ENCODE results near the gene RPTN. TPM values are rescaled to one million over a fixed set of nuclear protein-coding genes. Genes with fewer than 3 reads are reported as not detected.
"Not testable (repeated sequence)": the region's sequence is repeated elsewhere in the genome, so short reads cannot be mapped to it uniquely, and the experiment has no call there.

Gene RPTN
- total RNA-seq, 1 experiment from 2014 or later = not detected

DNA sequence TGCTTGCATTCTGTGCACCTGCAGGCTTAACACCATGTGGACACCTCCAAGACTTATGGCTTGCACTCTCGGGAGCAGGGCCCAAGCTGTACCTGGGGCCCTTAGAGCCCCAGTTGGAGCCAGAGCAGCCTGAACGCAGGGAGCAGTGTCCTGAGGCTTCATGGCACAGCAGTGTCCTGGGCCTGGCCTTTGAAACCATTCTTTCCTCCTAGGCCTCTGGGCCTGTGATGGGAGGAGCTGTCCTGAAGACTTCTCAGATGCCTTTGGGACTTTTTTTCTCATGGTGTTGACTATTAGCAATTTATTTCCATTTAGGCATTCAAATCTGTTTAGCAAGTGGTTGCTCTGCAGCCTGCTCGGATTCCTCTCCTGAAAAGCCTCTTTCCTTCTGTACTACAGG lies 11.0 kb downstream of the RPTN start:
- Histone ChIP-seq H3K27ac (ENCODE audit: low read length) (no peak overlapping the region), H3K4me3 (ENCODE audit: low read depth in 2 of 2, low read length in 2 of 2) (no peak overlapping the region), H3K27me3 (ENCODE audit: control insufficient read depth, insufficient read depth, low read length) (no peaks in the 10 kb centered on the region), H3K9me3 (ENCODE audit: control insufficient read depth, insufficient read depth, low read depth, low read length) (0 out of 2 replicates have a peak, but pooled peaks cover 3% of the 10 kb centered on the region), H3K4me1 (ENCODE audit: control insufficient read depth, insufficient read depth, low read length) (no peaks in the 10 kb centered on the region), H3K36me3 (ENCODE audit: control insufficient read depth, insufficient read depth, low read length) (no peaks in the 10 kb centered on the region)
- in situ Hi-C loops (cut with HindIII; ENCODE audit: low pct_unique_long_range_greater_than_20kb, low sequenced_read_pairs) (no loop called here), intact Hi-C loops (cut with micrococcal nuclease; ENCODE audit: unreplicated experiment) (no loop called here)
- POLR2A ChIA-PET = interaction anchor here (0.7 kb wide), 1 partner anchor 640 kb away, joined by 5 read pairs; no protein-coding TSS in a partner anchor
- TF ChIP-seq, protein P1, sequence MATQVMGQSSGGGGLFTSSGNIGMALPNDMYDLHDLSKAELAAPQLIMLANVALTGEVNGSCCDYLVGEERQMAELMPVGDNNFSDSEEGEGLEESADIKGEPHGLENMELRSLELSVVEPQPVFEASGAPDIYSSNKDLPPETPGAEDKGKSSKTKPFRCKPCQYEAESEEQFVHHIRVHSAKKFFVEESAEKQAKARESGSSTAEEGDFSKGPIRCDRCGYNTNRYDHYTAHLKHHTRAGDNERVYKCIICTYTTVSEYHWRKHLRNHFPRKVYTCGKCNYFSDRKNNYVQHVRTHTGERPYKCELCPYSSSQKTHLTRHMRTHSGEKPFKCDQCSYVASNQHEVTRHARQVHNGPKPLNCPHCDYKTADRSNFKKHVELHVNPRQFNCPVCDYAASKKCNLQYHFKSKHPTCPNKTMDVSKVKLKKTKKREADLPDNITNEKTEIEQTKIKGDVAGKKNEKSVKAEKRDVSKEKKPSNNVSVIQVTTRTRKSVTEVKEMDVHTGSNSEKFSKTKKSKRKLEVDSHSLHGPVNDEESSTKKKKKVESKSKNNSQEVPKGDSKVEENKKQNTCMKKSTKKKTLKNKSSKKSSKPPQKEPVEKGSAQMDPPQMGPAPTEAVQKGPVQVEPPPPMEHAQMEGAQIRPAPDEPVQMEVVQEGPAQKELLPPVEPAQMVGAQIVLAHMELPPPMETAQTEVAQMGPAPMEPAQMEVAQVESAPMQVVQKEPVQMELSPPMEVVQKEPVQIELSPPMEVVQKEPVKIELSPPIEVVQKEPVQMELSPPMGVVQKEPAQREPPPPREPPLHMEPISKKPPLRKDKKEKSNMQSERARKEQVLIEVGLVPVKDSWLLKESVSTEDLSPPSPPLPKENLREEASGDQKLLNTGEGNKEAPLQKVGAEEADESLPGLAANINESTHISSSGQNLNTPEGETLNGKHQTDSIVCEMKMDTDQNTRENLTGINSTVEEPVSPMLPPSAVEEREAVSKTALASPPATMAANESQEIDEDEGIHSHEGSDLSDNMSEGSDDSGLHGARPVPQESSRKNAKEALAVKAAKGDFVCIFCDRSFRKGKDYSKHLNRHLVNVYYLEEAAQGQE (IDR thresholded peaks at IDR 0.05; ENCODE audit: insufficient read depth in 1 of 2, low read depth in 2 of 2, low read length in 1 of 2) = no peak
- TF ChIP-seq TCF7L2 (IDR thresholded peaks at IDR 0.05; ENCODE audit: low read depth, low read length) (no peak), POLR2AphosphoS5 (IDR thresholded peaks at IDR 0.05; ENCODE audit: low read depth, low read length) (no peak), SIN3A (IDR thresholded peaks at IDR 0.05; ENCODE audit: borderline replicate concordance, insufficient read depth, low read depth, low read length) (no peak)
- TF ChIP-seq, protein P2, sequence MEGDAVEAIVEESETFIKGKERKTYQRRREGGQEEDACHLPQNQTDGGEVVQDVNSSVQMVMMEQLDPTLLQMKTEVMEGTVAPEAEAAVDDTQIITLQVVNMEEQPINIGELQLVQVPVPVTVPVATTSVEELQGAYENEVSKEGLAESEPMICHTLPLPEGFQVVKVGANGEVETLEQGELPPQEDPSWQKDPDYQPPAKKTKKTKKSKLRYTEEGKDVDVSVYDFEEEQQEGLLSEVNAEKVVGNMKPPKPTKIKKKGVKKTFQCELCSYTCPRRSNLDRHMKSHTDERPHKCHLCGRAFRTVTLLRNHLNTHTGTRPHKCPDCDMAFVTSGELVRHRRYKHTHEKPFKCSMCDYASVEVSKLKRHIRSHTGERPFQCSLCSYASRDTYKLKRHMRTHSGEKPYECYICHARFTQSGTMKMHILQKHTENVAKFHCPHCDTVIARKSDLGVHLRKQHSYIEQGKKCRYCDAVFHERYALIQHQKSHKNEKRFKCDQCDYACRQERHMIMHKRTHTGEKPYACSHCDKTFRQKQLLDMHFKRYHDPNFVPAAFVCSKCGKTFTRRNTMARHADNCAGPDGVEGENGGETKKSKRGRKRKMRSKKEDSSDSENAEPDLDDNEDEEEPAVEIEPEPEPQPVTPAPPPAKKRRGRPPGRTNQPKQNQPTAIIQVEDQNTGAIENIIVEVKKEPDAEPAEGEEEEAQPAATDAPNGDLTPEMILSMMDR (IDR thresholded peaks at IDR 0.05) = no peak
- no TSS peak for BruUV-seq (replicated peaks)
- DNase-seq (ENCODE audit: low read depth, low spot score) (no peak), ATAC-seq (no peak)
- CTCF ChIA-PET = interaction anchor here (1.2 kb wide), 1 partner anchor 310 kb away, joined by 4 read pairs; no protein-coding TSS in a partner anchor

DNA sequence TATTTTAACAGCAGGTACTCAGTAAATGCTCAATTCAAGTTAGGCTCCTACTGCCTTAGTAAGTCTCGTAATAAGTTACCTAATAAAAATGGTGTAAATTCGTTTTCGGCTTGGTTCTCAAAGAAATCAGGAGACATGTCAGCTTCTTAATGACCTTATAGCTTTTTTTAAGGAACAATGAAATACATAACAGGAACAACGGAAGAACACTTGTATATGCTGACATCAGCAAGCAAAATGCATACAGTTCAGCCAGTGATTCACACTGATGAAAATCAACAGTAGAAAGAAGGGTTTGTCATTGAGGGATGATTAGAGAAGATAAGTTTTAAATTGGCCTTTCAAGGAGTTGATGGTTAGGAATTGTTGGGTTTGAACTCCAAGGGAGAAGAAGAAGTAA lies 13.3 kb downstream of the RPTN start:
- TF ChIP-seq SIN3A (IDR thresholded peaks at IDR 0.05; ENCODE audit: borderline replicate concordance, insufficient read depth, low read depth, low read length) (no peak), TCF7L2 (IDR thresholded peaks at IDR 0.05; ENCODE audit: low read depth, low read length) (no peak), POLR2AphosphoS5 (IDR thresholded peaks at IDR 0.05; ENCODE audit: low read depth, low read length) (no peak)
- TF ChIP-seq, protein P2 (IDR thresholded peaks at IDR 0.05) = no peak
- TF ChIP-seq, protein P1 (IDR thresholded peaks at IDR 0.05; ENCODE audit: insufficient read depth in 1 of 2, low read depth in 2 of 2, low read length in 1 of 2) = no peak
- H3K4me1 ChIP-seq (ENCODE audit: control insufficient read depth, insufficient read depth, low read length) = no peaks in the 10 kb centered on the region
- no peak overlapping the region for H3K4me3 ChIP-seq (ENCODE audit: low read depth in 2 of 2, low read length in 2 of 2)
- no TSS peak for BruUV-seq (replicated peaks)
- peaks cover under 1% of the 10 kb centered on the region; the same call in 1 of the 2 replicates for H3K27me3 ChIP-seq (ENCODE audit: control insufficient read depth, insufficient read depth, low read length)
- in situ Hi-C loops (cut with HindIII; ENCODE audit: low pct_unique_long_range_greater_than_20kb, low sequenced_read_pairs) = no loop called here
- DNase-seq (ENCODE audit: low read depth, low spot score) (no peak), ATAC-seq (no peak)
- intact Hi-C loops (cut with micrococcal nuclease; ENCODE audit: unreplicated experiment) = no loop called here
- CTCF ChIA-PET = no interaction called here
- POLR2A ChIA-PET = no interaction called here
- H3K9me3 ChIP-seq (ENCODE audit: control insufficient read depth, insufficient read depth, low read depth, low read length) = 0 out of 2 replicates have a peak, but pooled peaks cover 3% of the 10 kb centered on the region
- H3K27ac ChIP-seq (ENCODE audit: low read length) = no peak overlapping the region
- no peaks in the 10 kb centered on the region for H3K36me3 ChIP-seq (ENCODE audit: control insufficient read depth, insufficient read depth, low read length)

DNA sequence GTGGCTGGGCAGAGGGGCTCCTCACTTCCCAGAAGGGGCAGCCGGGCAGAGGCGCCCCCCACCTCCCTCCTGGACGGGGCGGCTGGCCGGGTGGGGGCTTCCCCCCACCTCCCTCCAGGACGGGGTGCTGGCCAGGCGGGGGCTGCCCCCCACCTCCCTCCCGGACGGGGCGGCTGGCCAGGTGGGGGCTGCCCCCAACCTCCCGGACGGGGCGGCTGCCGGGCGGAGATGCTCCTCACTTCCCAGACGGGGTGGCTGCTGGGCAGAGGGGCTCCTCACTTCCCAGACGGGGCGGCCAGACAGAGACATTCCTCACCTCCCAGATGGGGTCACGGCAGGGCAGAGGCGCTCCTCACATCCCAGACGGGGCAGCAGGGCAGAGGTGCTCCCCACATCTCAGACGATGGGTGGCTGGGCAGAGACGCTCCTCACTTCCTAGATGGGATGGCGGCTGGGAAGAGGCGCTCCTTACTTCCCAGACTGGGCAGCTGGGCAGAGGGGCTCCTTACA lies 14.3 kb downstream of the RPTN start:
- intact Hi-C loops (cut with micrococcal nuclease; ENCODE audit: unreplicated experiment) = loop anchor here (5.0 kb wide), 1 partner anchor 313 kb away; no protein-coding TSS in a partner anchor
- not testable (repeated sequence) for BruUV-seq (replicated peaks)

More for the DNA sequence above, 14.3 kb downstream of the RPTN start:
- POLR2A ChIA-PET; in situ Hi-C loops (cut with HindIII; ENCODE audit: low pct_unique_long_range_greater_than_20kb, low sequenced_read_pairs); H3K36me3 ChIP-seq (ENCODE audit: control insufficient read depth, insufficient read depth, low read length); H3K4me3 ChIP-seq (ENCODE audit: low read depth in 2 of 2, low read length in 2 of 2); ATAC-seq; H3K4me1 ChIP-seq (ENCODE audit: control insufficient read depth, insufficient read depth, low read length); H3K27me3 ChIP-seq (ENCODE audit: control insufficient read depth, insufficient read depth, low read length); CTCF ChIA-PET; DNase-seq (ENCODE audit: low read depth, low spot score); H3K27ac ChIP-seq (ENCODE audit: low read length); H3K9me3 ChIP-seq (ENCODE audit: control insufficient read depth, insufficient read depth, low read depth, low read length): not testable (repeated sequence)
